Gastrocnemius medialis (tissue), 4 donors: Measurements from ENCODE around the gene OR52E1.

Experiments used
- POLR2A ChIP-seq, 2 donors: fragments of 450-650 bp; IDR thresholded peaks; one replicate each; pipeline ENCODE4 v1.6.1; 2017; ENCODE audit warnings: antibody characterized with exemption in 2 of 2, mild to moderate bottlenecking in 2 of 2, moderate library complexity in 2 of 2
- TF ChIP-seq, protein P1 (sequence below), 5 experiments: fragments of 450-650 bp in 3 of 5; fragments of 200-600 bp in 2 of 5; sonication (generic) in 2 of 5; IDR thresholded peaks in 4 of 5; conservative IDR thresholded peaks in 1 of 5; 1 replicate in 4 of 5; 2 replicates in 1 of 5; pipeline ENCODE4 v1.5.1; 2016 to 2019; ENCODE audit warnings: antibody characterized with exemption in 5 of 5, mild to moderate bottlenecking in 3 of 5, moderate library complexity in 3 of 5

DNA sequence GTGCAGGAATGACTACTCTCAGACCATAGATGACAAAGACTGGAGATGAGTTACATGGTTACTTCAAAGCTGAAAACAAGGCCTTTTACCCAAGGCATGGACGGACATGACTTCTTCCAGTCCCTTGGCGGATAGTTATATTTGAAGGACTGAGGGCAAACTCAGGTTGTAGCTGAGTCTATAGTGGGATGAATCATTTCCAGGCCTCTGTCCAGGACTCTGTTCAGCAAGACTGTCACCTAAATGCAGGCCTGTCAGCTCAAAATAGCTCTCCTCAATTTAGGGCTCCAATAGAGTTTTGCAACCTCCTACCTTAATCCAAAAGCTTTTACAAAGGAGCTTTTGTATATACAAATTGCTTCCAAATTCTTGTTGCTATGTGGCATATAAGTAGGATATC, 47.4 kb upstream of the OR52E1 start:
- TF ChIP-seq, protein P1, sequence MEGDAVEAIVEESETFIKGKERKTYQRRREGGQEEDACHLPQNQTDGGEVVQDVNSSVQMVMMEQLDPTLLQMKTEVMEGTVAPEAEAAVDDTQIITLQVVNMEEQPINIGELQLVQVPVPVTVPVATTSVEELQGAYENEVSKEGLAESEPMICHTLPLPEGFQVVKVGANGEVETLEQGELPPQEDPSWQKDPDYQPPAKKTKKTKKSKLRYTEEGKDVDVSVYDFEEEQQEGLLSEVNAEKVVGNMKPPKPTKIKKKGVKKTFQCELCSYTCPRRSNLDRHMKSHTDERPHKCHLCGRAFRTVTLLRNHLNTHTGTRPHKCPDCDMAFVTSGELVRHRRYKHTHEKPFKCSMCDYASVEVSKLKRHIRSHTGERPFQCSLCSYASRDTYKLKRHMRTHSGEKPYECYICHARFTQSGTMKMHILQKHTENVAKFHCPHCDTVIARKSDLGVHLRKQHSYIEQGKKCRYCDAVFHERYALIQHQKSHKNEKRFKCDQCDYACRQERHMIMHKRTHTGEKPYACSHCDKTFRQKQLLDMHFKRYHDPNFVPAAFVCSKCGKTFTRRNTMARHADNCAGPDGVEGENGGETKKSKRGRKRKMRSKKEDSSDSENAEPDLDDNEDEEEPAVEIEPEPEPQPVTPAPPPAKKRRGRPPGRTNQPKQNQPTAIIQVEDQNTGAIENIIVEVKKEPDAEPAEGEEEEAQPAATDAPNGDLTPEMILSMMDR (IDR thresholded peaks at IDR 0.05 in 4 of 5, conservative IDR thresholded peaks at IDR 0.05 in 1 of 5) = no peak
- TF ChIP-seq POLR2A (IDR thresholded peaks at IDR 0.05) = no peak
